ENCODE data around the gene ADRB1. TPM values are rescaled to one million over a fixed set of nuclear protein-coding genes. Genes with fewer than 3 reads are reported as not detected.

ADRB1 gene
- total RNA-seq, 1 experiment from 2014 or later: 0.15 TPM

DNA sequence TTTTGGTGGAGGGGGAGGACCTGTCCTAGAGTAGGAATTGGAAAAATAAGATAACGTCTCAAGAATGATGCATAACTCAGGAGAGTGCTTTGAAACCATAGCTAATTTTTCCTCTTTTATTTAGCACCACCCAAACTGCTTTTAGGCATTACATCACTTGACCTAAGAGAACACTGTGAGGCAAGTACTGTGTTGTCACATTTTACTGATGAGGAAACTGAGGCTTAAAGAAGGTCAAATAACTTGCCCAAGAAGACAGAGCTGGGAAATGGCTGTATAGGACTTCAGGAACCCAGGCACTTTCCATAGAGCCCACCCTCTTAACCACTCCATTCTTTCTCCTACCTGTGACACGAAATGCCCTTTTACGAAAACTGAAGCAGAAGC lies 21.4 kb downstream of the ADRB1 start:
- no peaks in the 10 kb centered on the region for H4K20me1 ChIP-seq (ENCODE audit: low read length)
- DNase-seq (no peak), ATAC-seq (no peak)
- no peak overlapping the region for H3K27ac ChIP-seq (ENCODE audit: low read length)
- ChIA-PET POLR2A (ENCODE audit: unreplicated experiment) (no interaction called here), CTCF (no interaction called here)
- no peaks in the 10 kb centered on the region for H3K36me3 ChIP-seq (ENCODE audit: low read depth, low read length)
- H3F3A ChIP-seq (ENCODE audit: low read length, unreplicated experiment): no peaks in the 10 kb centered on the region
- H3K4me3 ChIP-seq (ENCODE audit: low read length): no peak overlapping the region
- no peak for TF ChIP-seq EZH2phosphoT487 (IDR thresholded peaks at IDR 0.05; ENCODE audit: borderline replicate concordance, low read length)
- TF ChIP-seq EZH2 (IDR thresholded peaks at IDR 0.05; ENCODE audit: low read length, unreplicated experiment): no peak
- TF ChIP-seq, protein P1, sequence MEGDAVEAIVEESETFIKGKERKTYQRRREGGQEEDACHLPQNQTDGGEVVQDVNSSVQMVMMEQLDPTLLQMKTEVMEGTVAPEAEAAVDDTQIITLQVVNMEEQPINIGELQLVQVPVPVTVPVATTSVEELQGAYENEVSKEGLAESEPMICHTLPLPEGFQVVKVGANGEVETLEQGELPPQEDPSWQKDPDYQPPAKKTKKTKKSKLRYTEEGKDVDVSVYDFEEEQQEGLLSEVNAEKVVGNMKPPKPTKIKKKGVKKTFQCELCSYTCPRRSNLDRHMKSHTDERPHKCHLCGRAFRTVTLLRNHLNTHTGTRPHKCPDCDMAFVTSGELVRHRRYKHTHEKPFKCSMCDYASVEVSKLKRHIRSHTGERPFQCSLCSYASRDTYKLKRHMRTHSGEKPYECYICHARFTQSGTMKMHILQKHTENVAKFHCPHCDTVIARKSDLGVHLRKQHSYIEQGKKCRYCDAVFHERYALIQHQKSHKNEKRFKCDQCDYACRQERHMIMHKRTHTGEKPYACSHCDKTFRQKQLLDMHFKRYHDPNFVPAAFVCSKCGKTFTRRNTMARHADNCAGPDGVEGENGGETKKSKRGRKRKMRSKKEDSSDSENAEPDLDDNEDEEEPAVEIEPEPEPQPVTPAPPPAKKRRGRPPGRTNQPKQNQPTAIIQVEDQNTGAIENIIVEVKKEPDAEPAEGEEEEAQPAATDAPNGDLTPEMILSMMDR (conservative IDR thresholded peaks at IDR 0.05; ENCODE audit: low read depth, low read length): no peak
- H2AFZ ChIP-seq (ENCODE audit: low read length): no peak overlapping the region
- no TSS peak for BruUV-seq (replicated peaks)
- no peak overlapping the region for H3K9ac ChIP-seq (ENCODE audit: low read length)
- intact Hi-C loops (cut with micrococcal nuclease): no loop called here
- no peaks in the 10 kb centered on the region for H3K9me3 ChIP-seq (ENCODE audit: low read length)
- no peaks in the 10 kb centered on the region for H3K79me2 ChIP-seq (ENCODE audit: low read length)
- H3K4me1 ChIP-seq (ENCODE audit: insufficient read depth, low read length): no peaks in the 10 kb centered on the region
- H3K9me2 ChIP-seq (replicated peaks; ENCODE audit: low read length): no peaks in the 10 kb centered on the region
- no peaks in the 10 kb centered on the region for H3K27me3 ChIP-seq (ENCODE audit: low read length)
- H3K4me2 ChIP-seq (ENCODE audit: low read length): no peak overlapping the region

DNA sequence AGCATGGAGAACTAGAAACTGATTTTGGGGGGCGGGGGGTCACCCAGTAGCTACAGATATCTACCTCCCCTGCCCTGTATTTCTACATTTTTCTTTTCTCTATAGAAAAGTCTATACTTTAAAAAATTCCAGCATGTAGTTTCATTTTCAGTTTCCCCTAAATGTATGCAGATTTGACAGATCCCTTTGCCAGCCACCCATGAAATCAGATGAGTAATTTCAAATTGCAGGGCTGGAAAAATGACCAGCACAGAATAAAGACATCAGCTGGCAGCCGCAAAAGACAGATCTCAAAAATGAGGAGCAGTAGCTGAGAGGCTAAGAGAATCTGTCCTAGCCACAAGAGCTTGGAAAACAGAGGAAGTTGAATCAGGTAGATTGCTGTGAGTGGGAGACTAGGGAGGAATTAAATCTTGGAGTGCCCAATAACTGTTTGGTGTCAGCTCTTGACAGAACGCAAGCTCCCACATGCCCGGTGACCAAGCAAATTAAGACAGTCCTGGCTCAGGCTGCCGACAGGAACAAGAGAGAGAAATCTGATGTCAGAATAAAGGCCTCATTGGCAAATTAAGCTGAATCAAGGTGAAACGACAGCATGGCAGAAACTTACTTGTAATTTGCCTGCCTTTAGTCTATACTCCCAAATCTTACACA lies 24.5 kb downstream of the ADRB1 start:
- H3F3A ChIP-seq (ENCODE audit: low read length, unreplicated experiment): no peaks in the 10 kb centered on the region
- no peaks in the 10 kb centered on the region for H3K9me3 ChIP-seq (ENCODE audit: low read length)
- ChIA-PET CTCF (no interaction called here), POLR2A (ENCODE audit: unreplicated experiment) (no interaction called here)
- no peaks in the 10 kb centered on the region for H3K9me2 ChIP-seq (replicated peaks; ENCODE audit: low read length)
- H3K4me1 ChIP-seq (ENCODE audit: insufficient read depth, low read length): no peaks in the 10 kb centered on the region
- no peak for ATAC-seq
- no peaks in the 10 kb centered on the region for H3K79me2 ChIP-seq (ENCODE audit: low read length)
- H3K36me3 ChIP-seq (ENCODE audit: low read depth, low read length): no peaks in the 10 kb centered on the region
- intact Hi-C loops (cut with micrococcal nuclease): no loop called here
- no peak overlapping the region for H3K9ac ChIP-seq (ENCODE audit: low read length)
- TF ChIP-seq EZH2 (IDR thresholded peaks at IDR 0.05; ENCODE audit: low read length, unreplicated experiment) (no peak), EZH2phosphoT487 (IDR thresholded peaks at IDR 0.05; ENCODE audit: borderline replicate concordance, low read length) (no peak)
- TF ChIP-seq, protein P1 (conservative IDR thresholded peaks at IDR 0.05; ENCODE audit: low read depth, low read length): no peak
- no TSS peak for BruUV-seq (replicated peaks)
- H3K27me3 ChIP-seq (ENCODE audit: low read length): no peaks in the 10 kb centered on the region
- H3K4me3 ChIP-seq (ENCODE audit: low read length): no peak overlapping the region
- DNase-seq: no peak
- H3K27ac ChIP-seq (ENCODE audit: low read length): no peak overlapping the region
- H3K4me2 ChIP-seq (ENCODE audit: low read length): no peak overlapping the region
- H4K20me1 ChIP-seq (ENCODE audit: low read length): no peaks in the 10 kb centered on the region
- H2AFZ ChIP-seq (ENCODE audit: low read length): no peak overlapping the region

DNA sequence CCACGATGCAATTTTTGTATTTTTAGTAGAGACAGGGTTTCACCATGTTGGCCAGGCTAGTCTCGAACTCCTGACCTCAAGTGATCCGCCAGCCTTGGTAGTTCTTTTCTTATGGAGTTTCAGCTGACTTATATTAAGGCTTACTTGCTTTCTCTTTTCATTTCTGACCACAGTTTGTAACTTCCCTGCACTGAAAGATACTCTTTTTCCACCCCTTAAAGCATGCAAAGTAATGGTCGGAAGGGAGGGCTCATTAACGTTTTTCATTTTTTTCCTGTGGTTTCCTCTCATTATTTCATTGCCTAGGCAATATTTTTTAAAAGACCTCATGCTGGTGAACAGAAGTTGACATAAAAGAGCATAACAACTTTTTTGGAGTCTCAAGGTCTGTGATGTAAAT lies 27.0 kb downstream of the ADRB1 start:
- H3K27ac ChIP-seq (ENCODE audit: low read length): no peak overlapping the region
- TF ChIP-seq, protein P1 (conservative IDR thresholded peaks at IDR 0.05; ENCODE audit: low read depth, low read length): no peak
- no peak for TF ChIP-seq EZH2phosphoT487 (IDR thresholded peaks at IDR 0.05; ENCODE audit: borderline replicate concordance, low read length)
- no peak for TF ChIP-seq EZH2 (IDR thresholded peaks at IDR 0.05; ENCODE audit: low read length, unreplicated experiment)
- no peaks in the 10 kb centered on the region for H3K9me2 ChIP-seq (replicated peaks; ENCODE audit: low read length)
- no peaks in the 10 kb centered on the region for H3K27me3 ChIP-seq (ENCODE audit: low read length)
- no peaks in the 10 kb centered on the region for H3F3A ChIP-seq (ENCODE audit: low read length, unreplicated experiment)
- no peak for ATAC-seq
- no peaks in the 10 kb centered on the region for H3K4me1 ChIP-seq (ENCODE audit: insufficient read depth, low read length)
- BruUV-seq (replicated peaks): no TSS peak
- no peak for DNase-seq
- POLR2A ChIA-PET (ENCODE audit: unreplicated experiment): no interaction called here
- no peaks in the 10 kb centered on the region for H3K36me3 ChIP-seq (ENCODE audit: low read depth, low read length)
- H3K4me3 ChIP-seq (ENCODE audit: low read length): no peak overlapping the region
- intact Hi-C loops (cut with micrococcal nuclease): no loop called here
- H3K9me3 ChIP-seq (ENCODE audit: low read length): no peaks in the 10 kb centered on the region
- H3K79me2 ChIP-seq (ENCODE audit: low read length): no peaks in the 10 kb centered on the region
- H3K9ac ChIP-seq (ENCODE audit: low read length): no peak overlapping the region
- H4K20me1 ChIP-seq (ENCODE audit: low read length): no peaks in the 10 kb centered on the region
- H3K4me2 ChIP-seq (ENCODE audit: low read length): no peak overlapping the region
- CTCF ChIA-PET: no interaction called here
- H2AFZ ChIP-seq (ENCODE audit: low read length): no peak overlapping the region
